Colon (tissue), 2 donors: ENCODE measurements around the gene RANBP17.

Experiments used
- FAIRE-seq: peaks from 2 replicates; lab custom pipeline; 2012; peaks lifted over from hg19 to GRCh38; lab: Jason Lieb, UNC
- donor health status: control.
- donor health status: control.

RANBP17 gene

GRCh38 chr5:171318026-171318425, 456.2 kb downstream of the RANBP17 start:
- no peak for FAIRE-seq

GRCh38 chr5:171321447-171321846, 459.6 kb downstream of the RANBP17 start:
- FAIRE-seq, result no peak

GRCh38 chr5:171322527-171322926, 460.7 kb downstream of the RANBP17 start:
- FAIRE-seq, result no peak

- FAIRE-seq, result no peak
These were observed 461.2 kb downstream of the RANBP17 start for GRCh38 chr5:171323007-171323406.

- FAIRE-seq, result no peak
These were observed 462.2 kb downstream of the RANBP17 start for GRCh38 chr5:171323806-171324632.

- no peak for FAIRE-seq
These were observed 468.2 kb downstream of the RANBP17 start for GRCh38 chr5:171330021-171330420.

GRCh38 chr5:171335616-171336015, 473.8 kb downstream of the RANBP17 start:
- no peak for FAIRE-seq

- no peak for FAIRE-seq
These were observed 474.8 kb downstream of the RANBP17 start for GRCh38 chr5:171336521-171337209.

GRCh38 chr5:171337210-171337569, 475.4 kb downstream of the RANBP17 start:
- no peak for FAIRE-seq

- no peak for FAIRE-seq
These were observed 478.2 kb downstream of the RANBP17 start for GRCh38 chr5:171340042-171340441.

- FAIRE-seq, result no peak
These were observed 478.7 kb downstream of the RANBP17 start for GRCh38 chr5:171340491-171340890.

GRCh38 chr5:171342362-171343111, 480.7 kb downstream of the RANBP17 start:
- FAIRE-seq, result no peak

GRCh38 chr5:171344936-171345608, 483.3 kb downstream of the RANBP17 start:
- FAIRE-seq, result no peak
